HepG2 (cell line): ENCODE results near the gene LPO. TPM values are rescaled to one million over a fixed set of nuclear protein-coding genes. Genes with fewer than 3 reads are reported as not detected.

Experiments used
- BRCA1 ChIP-seq: sonication (generic); formaldehyde crosslinking; IDR thresholded peaks from 2 replicates; pipeline ENCODE4 v1.4.0; 2020; ENCODE audit warnings: missing genetic modification reagents
- HCFC1 ChIP-seq: fragments of 150-350 bp; IDR thresholded peaks from 2 replicates; pipeline ENCODE4 v1.6.1; 2014; ENCODE audit warnings: low read depth, low read length
- NFATC3 ChIP-seq: sonication (generic); formaldehyde crosslinking; IDR thresholded peaks from 2 replicates; pipeline ENCODE4 v1.5.1; 2020; ENCODE audit warnings: mild to moderate bottlenecking, missing genetic modification reagents
- SIX4 ChIP-seq: sonication (generic); formaldehyde crosslinking; IDR thresholded peaks from 2 replicates; pipeline ENCODE4 v1.4.0; 2020; ENCODE audit warnings: missing genetic modification reagents
- ZNF232 ChIP-seq: sonication (generic); formaldehyde crosslinking; IDR thresholded peaks from 2 replicates; pipeline ENCODE4 v1.4.0; 2020; ENCODE audit warnings: missing genetic modification reagents, borderline replicate concordance
- ZNF468 ChIP-seq: sonication (generic); formaldehyde crosslinking; IDR thresholded peaks from 2 replicates; pipeline ENCODE4 v1.8.0; 2022; ENCODE audit warnings: mild to moderate bottlenecking, moderate library complexity, missing genetic modification reagents
- ZSCAN21 ChIP-seq: sonication (generic); formaldehyde crosslinking; IDR thresholded peaks from 2 replicates; pipeline ENCODE4 v1.8.0; 2022; ENCODE audit warnings: mild to moderate bottlenecking, missing genetic modification reagents, moderate library complexity, borderline replicate concordance
- polyA plus RNA-seq, 8 experiments: library from polyadenylated mRNA; depleted of rRNA in 3 of 8; stranded (reverse) in 7 of 8; unstranded in 1 of 8; fragments of >200 nt; fragmentation: Illumina TruSeq in 4 of 8; extraction: Trizol in 4 of 8; gene quantifications; 2 replicates each; pipeline versions ENCODE4 v1.2.1 to v1.2.3, GENCODE V29; 2011 to 2016; ENCODE audit warnings: low read depth in 4 of 8, missing spikeins in 1 of 8, mixed read lengths in 1 of 8; ENCODE audit not compliant: insufficient read depth in 1 of 8
- total RNA-seq, 5 experiments: library from RNA; depleted of rRNA; stranded (reverse); fragments of >200 nt; fragmentation: Illumina TruSeq; extraction: Trizol; gene quantifications; 2 replicates each; pipeline ENCODE4 v1.2.3, GENCODE V29; 2016; ENCODE audit warnings: low read depth in 1 of 5
- TF ChIP-seq, protein P1 (sequence below): sonication (generic); formaldehyde crosslinking; IDR thresholded peaks from 2 replicates; pipeline ENCODE4 v1.4.0; 2020; ENCODE audit warnings: mild to moderate bottlenecking, missing genetic modification reagents
- TF ChIP-seq, protein P2 (sequence below): sonication (generic); formaldehyde crosslinking; IDR thresholded peaks from 2 replicates; pipeline ENCODE4 v1.4.0; 2020; ENCODE audit warnings: missing genetic modification reagents
- TF ChIP-seq, protein P3 (sequence below): IDR thresholded peaks from 2 replicates; pipeline ENCODE4 v1.4.0; 2020; ENCODE audit warnings: mild to moderate bottlenecking, missing genetic modification reagents
- TF ChIP-seq, protein P4 (sequence below): sonication (generic); formaldehyde crosslinking; IDR thresholded peaks from 2 replicates; pipeline ENCODE4 v1.8.1; 2022; ENCODE audit warnings: low read depth, mild to moderate bottlenecking, missing genetic modification reagents
- TF ChIP-seq, protein P5 (sequence below): sonication (generic); formaldehyde crosslinking; IDR thresholded peaks from 2 replicates; pipeline ENCODE4 v1.4.0; 2020; ENCODE audit warnings: missing genetic modification reagents

The LPO gene
- total and polyA plus RNA-seq, 2 of the 13 experiments (the other 11 are each of a cell fraction or from before 2014, with no cell fraction given) = not detected

DNA sequence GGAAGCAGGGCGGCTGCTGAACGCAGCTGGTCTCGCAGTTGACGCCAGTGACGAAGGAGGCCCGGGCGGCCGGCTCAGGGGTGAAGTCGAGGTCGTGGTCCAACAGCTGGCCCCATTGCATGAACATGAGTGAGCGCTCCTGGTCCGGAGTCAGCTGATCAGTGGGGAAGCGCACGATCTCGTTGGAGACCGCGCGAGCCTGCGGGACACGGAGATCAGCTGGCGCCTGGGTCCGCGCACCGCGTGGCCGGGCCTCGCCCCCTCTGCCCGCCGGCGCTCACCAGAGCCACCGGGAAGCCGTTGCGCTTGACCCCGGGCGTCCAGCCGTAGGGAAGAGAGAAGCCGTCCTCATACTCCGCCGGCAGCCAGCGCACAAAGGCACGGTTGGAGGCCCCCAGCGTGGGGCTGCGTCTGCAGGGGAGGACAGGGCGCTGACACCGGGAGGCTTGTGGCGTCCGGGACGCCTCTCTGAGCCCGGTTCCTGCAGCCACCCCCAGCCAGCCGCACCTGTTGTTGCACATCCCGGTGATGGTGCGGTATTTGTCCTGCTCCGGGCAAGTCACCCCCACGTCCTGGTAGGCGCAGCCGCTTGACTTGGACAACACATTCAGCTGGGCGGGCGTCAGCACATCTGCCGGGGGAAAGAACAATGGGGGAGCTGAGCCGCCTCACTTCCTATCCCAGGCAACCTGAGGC lies 40.8 kb downstream of the LPO start (continued):
- no peak for TF ChIP-seq BRCA1 (CRISPR knock-in tag)
- TF ChIP-seq ZSCAN21 (CRISPR knock-in tag) = 0 out of 2 replicates have a peak, but pooled peaks have one; percentile 51
- TF ChIP-seq NFATC3 (CRISPR knock-in tag) = no peak
- TF ChIP-seq, protein P1, sequence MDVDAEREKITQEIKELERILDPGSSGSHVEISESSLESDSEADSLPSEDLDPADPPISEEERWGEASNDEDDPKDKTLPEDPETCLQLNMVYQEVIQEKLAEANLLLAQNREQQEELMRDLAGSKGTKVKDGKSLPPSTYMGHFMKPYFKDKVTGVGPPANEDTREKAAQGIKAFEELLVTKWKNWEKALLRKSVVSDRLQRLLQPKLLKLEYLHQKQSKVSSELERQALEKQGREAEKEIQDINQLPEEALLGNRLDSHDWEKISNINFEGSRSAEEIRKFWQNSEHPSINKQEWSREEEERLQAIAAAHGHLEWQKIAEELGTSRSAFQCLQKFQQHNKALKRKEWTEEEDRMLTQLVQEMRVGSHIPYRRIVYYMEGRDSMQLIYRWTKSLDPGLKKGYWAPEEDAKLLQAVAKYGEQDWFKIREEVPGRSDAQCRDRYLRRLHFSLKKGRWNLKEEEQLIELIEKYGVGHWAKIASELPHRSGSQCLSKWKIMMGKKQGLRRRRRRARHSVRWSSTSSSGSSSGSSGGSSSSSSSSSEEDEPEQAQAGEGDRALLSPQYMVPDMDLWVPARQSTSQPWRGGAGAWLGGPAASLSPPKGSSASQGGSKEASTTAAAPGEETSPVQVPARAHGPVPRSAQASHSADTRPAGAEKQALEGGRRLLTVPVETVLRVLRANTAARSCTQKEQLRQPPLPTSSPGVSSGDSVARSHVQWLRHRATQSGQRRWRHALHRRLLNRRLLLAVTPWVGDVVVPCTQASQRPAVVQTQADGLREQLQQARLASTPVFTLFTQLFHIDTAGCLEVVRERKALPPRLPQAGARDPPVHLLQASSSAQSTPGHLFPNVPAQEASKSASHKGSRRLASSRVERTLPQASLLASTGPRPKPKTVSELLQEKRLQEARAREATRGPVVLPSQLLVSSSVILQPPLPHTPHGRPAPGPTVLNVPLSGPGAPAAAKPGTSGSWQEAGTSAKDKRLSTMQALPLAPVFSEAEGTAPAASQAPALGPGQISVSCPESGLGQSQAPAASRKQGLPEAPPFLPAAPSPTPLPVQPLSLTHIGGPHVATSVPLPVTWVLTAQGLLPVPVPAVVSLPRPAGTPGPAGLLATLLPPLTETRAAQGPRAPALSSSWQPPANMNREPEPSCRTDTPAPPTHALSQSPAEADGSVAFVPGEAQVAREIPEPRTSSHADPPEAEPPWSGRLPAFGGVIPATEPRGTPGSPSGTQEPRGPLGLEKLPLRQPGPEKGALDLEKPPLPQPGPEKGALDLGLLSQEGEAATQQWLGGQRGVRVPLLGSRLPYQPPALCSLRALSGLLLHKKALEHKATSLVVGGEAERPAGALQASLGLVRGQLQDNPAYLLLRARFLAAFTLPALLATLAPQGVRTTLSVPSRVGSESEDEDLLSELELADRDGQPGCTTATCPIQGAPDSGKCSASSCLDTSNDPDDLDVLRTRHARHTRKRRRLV = no peak
- no peak for TF ChIP-seq HCFC1
- TF ChIP-seq, protein P2, sequence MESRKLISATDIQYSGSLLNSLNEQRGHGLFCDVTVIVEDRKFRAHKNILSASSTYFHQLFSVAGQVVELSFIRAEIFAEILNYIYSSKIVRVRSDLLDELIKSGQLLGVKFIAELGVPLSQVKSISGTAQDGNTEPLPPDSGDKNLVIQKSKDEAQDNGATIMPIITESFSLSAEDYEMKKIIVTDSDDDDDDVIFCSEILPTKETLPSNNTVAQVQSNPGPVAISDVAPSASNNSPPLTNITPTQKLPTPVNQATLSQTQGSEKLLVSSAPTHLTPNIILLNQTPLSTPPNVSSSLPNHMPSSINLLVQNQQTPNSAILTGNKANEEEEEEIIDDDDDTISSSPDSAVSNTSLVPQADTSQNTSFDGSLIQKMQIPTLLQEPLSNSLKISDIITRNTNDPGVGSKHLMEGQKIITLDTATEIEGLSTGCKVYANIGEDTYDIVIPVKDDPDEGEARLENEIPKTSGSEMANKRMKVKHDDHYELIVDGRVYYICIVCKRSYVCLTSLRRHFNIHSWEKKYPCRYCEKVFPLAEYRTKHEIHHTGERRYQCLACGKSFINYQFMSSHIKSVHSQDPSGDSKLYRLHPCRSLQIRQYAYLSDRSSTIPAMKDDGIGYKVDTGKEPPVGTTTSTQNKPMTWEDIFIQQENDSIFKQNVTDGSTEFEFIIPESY (CRISPR knock-in tag) = 0 out of 2 replicates have a peak, but pooled peaks have one; percentile 26
- TF ChIP-seq, protein P3, sequence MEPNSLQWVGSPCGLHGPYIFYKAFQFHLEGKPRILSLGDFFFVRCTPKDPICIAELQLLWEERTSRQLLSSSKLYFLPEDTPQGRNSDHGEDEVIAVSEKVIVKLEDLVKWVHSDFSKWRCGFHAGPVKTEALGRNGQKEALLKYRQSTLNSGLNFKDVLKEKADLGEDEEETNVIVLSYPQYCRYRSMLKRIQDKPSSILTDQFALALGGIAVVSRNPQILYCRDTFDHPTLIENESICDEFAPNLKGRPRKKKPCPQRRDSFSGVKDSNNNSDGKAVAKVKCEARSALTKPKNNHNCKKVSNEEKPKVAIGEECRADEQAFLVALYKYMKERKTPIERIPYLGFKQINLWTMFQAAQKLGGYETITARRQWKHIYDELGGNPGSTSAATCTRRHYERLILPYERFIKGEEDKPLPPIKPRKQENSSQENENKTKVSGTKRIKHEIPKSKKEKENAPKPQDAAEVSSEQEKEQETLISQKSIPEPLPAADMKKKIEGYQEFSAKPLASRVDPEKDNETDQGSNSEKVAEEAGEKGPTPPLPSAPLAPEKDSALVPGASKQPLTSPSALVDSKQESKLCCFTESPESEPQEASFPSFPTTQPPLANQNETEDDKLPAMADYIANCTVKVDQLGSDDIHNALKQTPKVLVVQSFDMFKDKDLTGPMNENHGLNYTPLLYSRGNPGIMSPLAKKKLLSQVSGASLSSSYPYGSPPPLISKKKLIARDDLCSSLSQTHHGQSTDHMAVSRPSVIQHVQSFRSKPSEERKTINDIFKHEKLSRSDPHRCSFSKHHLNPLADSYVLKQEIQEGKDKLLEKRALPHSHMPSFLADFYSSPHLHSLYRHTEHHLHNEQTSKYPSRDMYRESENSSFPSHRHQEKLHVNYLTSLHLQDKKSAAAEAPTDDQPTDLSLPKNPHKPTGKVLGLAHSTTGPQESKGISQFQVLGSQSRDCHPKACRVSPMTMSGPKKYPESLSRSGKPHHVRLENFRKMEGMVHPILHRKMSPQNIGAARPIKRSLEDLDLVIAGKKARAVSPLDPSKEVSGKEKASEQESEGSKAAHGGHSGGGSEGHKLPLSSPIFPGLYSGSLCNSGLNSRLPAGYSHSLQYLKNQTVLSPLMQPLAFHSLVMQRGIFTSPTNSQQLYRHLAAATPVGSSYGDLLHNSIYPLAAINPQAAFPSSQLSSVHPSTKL (CRISPR knock-in tag) = no peak
- TF ChIP-seq, protein P4, sequence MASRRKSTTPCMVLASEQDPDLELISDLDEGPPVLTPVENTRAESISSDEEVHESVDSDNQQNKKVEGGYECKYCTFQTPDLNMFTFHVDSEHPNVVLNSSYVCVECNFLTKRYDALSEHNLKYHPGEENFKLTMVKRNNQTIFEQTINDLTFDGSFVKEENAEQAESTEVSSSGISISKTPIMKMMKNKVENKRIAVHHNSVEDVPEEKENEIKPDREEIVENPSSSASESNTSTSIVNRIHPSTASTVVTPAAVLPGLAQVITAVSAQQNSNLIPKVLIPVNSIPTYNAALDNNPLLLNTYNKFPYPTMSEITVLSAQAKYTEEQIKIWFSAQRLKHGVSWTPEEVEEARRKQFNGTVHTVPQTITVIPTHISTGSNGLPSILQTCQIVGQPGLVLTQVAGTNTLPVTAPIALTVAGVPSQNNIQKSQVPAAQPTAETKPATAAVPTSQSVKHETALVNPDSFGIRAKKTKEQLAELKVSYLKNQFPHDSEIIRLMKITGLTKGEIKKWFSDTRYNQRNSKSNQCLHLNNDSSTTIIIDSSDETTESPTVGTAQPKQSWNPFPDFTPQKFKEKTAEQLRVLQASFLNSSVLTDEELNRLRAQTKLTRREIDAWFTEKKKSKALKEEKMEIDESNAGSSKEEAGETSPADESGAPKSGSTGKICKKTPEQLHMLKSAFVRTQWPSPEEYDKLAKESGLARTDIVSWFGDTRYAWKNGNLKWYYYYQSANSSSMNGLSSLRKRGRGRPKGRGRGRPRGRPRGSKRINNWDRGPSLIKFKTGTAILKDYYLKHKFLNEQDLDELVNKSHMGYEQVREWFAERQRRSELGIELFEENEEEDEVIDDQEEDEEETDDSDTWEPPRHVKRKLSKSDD (CRISPR knock-in tag) = peak; percentile 38; the same call in 1 of the 2 replicates
- TF ChIP-seq ZNF232 (CRISPR knock-in tag) = no peak
- no peak for TF ChIP-seq SIX4 (CRISPR knock-in tag)
- 0 out of 2 replicates have a peak, but pooled peaks have one; percentile 67 for TF ChIP-seq ZNF468 (CRISPR knock-in tag)
- TF ChIP-seq, protein P5, sequence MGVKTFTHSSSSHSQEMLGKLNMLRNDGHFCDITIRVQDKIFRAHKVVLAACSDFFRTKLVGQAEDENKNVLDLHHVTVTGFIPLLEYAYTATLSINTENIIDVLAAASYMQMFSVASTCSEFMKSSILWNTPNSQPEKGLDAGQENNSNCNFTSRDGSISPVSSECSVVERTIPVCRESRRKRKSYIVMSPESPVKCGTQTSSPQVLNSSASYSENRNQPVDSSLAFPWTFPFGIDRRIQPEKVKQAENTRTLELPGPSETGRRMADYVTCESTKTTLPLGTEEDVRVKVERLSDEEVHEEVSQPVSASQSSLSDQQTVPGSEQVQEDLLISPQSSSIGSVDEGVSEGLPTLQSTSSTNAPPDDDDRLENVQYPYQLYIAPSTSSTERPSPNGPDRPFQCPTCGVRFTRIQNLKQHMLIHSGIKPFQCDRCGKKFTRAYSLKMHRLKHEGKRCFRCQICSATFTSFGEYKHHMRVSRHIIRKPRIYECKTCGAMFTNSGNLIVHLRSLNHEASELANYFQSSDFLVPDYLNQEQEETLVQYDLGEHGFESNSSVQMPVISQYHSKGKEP (CRISPR knock-in tag) = no peak
